T-helper 17 cell (primary cell): ENCODE results near the gene CCDC150. TPM values are rescaled to one million over a fixed set of nuclear protein-coding genes. Genes with fewer than 3 reads are reported as not detected.
A peak's percentile ranks its signal among the peaks of the same experiment; 100 is the strongest.
"Not testable (repeated sequence)": the region's sequence is repeated elsewhere in the genome, so short reads cannot be mapped to it uniquely, and the experiment has no call there.

Experiments
- ATAC-seq: fragments of 150-1000 bp; cut with Tn5 transposase; 2 replicates; pipeline ENCODE4 v1.10.0; 2021; ENCODE audit warnings: mild to moderate bottlenecking, moderate library complexity
- DNase-seq, 3 donors: peaks; one replicate each; pipeline versions ENCODE4 v3.0.0 to v3.0.0-alpha.2; 2020 to 2021
- H3K9me3 ChIP-seq: one replicate; pipeline ENCODE4 v1.7.0; 2013; ENCODE audit warnings: low read length, mild to moderate bottlenecking; ENCODE audit not compliant: control insufficient read depth, poor library complexity, severe bottlenecking
- H3K27ac Mint-ChIP-seq: one replicate; pipeline ENCODE4 v1.8.0; 2022; ENCODE audit warnings: mild to moderate bottlenecking, moderate library complexity, mixed read lengths
- H3K27me3 Mint-ChIP-seq: one replicate; pipeline ENCODE4 v1.8.0; 2022; ENCODE audit warnings: mixed read lengths
- H3K36me3 Mint-ChIP-seq: one replicate; pipeline ENCODE4 v1.8.0; 2022; ENCODE audit warnings: low read depth, mixed read lengths
- H3K4me1 Mint-ChIP-seq: one replicate; pipeline ENCODE4 v1.8.0; 2022; ENCODE audit warnings: mild to moderate bottlenecking, mixed read lengths
- H3K4me3 Mint-ChIP-seq: one replicate; pipeline ENCODE4 v1.8.0; 2022; ENCODE audit warnings: mild to moderate bottlenecking, moderate library complexity, mixed read lengths
- total RNA-seq, 4 donors: library from RNA in 2 of 4; stranded (reverse) in 2 of 4; gene quantifications; one replicate each; pipeline ENCODE4 v1.2.3 and lab custom pipeline; 2022 to 2026

Gene CCDC150
- total RNA-seq, 2 donors from 2014 or later: 0.47 to 1.7 TPM

DNA sequence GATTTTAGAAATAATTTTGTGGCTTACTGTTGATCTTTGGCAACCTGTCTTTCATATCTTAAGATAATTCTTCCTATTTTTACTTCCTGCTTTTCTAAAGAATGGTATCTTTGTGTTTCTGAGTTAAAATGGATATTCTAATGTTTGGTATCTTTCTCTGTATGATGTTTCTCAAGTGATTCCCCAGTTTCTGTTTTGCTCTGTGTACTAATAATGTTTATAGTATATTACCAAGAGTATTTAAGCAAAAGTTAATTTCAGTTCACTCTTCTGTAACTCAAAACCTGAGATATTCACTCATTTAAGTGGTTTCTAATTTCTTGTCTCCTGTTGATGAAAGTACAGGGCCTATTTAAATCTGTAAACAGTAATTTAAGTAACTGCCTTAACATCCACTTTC lies 58.3 kb downstream of the CCDC150 start:
- H3K4me3 Mint-ChIP-seq: no peak overlapping the region
- no peaks in the 10 kb centered on the region for H3K27me3 Mint-ChIP-seq
- no peak for DNase-seq

DNA sequence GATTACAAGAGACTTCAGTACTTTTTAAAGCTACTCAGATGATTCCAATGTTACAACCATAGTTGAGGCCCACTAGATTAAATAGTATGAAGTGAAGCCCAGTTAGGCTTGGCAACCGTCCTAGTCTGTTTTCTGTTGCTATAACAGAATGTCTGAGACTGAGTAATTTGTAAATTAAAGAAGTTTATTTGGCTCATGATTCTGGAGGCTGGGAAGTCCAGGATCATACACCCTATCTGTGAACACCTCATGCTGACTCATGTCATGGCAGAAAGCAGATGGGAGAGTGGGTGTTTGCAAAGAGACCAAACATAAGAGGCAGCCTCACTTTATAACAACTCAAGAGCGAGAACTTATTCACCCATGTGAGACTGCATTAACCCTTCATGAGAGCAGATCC lies 63.1 kb downstream of the CCDC150 start:
- H3K9me3 ChIP-seq: no peaks in the 10 kb centered on the region
- no peak overlapping the region for H3K27ac Mint-ChIP-seq
- DNase-seq (no peak), ATAC-seq (no peak)
- H3K27me3 Mint-ChIP-seq: no peaks in the 10 kb centered on the region
- H3K4me3 Mint-ChIP-seq: no peak overlapping the region
- H3K36me3 Mint-ChIP-seq: no peaks in the 10 kb centered on the region
- peaks cover 2% of the 10 kb centered on the region for H3K4me1 Mint-ChIP-seq

More for the DNA sequence above, 58.3 kb downstream of the CCDC150 start:
- H3K36me3 Mint-ChIP-seq: no peaks in the 10 kb centered on the region
- peaks cover 2% of the 10 kb centered on the region for H3K4me1 Mint-ChIP-seq
- H3K27ac Mint-ChIP-seq: no peak overlapping the region
- H3K9me3 ChIP-seq: no peaks in the 10 kb centered on the region
- no peak for ATAC-seq

- H3K9me3 ChIP-seq: no peaks in the 10 kb centered on the region
- no peak for ATAC-seq
- Mint-ChIP-seq H3K4me1 (no peaks in the 10 kb centered on the region), H3K4me3 (no peak overlapping the region), H3K27ac (no peak overlapping the region), H3K36me3 (no peaks in the 10 kb centered on the region), H3K27me3 (no peaks in the 10 kb centered on the region)
- DNase-seq: no peak
Observed at GRCh38 chr2:196703695-196704094, 64.2 kb downstream of the CCDC150 start.

DNA sequence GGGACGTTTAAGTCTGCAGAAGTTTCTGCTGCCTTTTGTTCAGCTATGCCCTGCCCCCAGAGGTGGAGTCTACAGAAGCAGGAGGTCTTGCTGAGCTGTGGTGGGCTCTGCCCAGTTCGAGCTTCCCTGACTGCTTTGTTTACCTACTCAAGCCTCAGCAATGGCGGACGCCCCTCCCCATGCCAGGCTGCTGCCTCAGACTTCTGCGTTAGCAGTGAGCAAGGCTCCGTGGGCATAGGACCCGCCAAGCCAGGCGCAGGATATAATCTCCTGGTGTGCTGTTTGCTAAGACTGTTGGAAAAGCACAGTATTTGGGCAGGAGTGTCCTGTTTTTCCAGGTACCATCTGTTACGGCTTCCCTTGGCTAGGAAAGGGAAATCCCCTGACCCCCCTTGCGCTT lies 70.5 kb downstream of the CCDC150 start:
- H3K27me3 Mint-ChIP-seq, H3K27ac Mint-ChIP-seq, H3K36me3 Mint-ChIP-seq, DNase-seq, ATAC-seq, H3K9me3 ChIP-seq, H3K4me1 Mint-ChIP-seq, H3K4me3 Mint-ChIP-seq: not testable (repeated sequence)

DNA sequence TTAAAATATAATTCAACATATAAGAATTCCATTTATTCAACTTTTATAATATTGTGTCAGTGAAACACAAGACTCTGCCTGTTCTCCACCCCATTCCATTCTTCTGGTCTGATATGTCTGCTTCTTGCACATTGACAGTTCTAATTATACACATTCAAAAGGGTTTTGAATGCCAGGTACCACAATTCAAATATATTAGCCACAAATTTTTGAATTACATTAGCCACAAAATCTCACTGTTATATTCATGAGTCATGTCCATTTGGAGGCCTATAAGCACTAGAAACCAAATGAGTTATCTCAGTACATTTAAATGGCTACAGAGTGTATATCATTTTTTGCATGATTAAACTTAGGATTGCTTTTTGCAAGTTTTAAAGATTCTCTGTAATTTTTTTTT lies 72.1 kb downstream of the CCDC150 start:
- no peaks in the 10 kb centered on the region for H3K27me3 Mint-ChIP-seq
- ATAC-seq (no peak), DNase-seq (no peak)
- H3K4me1 Mint-ChIP-seq: no peaks in the 10 kb centered on the region
- no peak overlapping the region for H3K27ac Mint-ChIP-seq
- no peak overlapping the region for H3K4me3 Mint-ChIP-seq
- H3K9me3 ChIP-seq: no peaks in the 10 kb centered on the region
- H3K36me3 Mint-ChIP-seq: no peaks in the 10 kb centered on the region

DNA sequence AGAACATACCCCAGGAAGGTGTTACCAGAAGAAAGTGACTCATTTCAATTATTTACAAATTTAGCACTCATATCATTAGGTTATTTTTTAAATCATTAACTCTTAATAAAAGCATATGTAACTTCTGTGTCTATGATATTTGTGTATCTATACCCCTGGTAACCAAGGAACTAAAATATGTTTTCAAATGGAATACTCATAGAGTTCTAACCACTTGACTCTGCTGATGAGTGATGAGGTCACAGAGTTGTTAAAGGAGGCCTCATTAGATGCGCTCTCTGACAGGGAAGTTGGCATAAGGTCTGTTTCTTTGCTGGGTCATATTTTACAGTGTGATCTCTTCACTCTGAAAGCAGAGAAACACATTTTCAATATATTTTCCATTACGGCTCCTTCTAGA lies 73.4 kb downstream of the CCDC150 start:
- Mint-ChIP-seq H3K27me3 (no peaks in the 10 kb centered on the region), H3K36me3 (no peaks in the 10 kb centered on the region), H3K4me1 (no peaks in the 10 kb centered on the region), H3K4me3 (no peak overlapping the region), H3K27ac (no peak overlapping the region)
- no peak for DNase-seq
- ATAC-seq: no peak
- H3K9me3 ChIP-seq: no peaks in the 10 kb centered on the region

DNA sequence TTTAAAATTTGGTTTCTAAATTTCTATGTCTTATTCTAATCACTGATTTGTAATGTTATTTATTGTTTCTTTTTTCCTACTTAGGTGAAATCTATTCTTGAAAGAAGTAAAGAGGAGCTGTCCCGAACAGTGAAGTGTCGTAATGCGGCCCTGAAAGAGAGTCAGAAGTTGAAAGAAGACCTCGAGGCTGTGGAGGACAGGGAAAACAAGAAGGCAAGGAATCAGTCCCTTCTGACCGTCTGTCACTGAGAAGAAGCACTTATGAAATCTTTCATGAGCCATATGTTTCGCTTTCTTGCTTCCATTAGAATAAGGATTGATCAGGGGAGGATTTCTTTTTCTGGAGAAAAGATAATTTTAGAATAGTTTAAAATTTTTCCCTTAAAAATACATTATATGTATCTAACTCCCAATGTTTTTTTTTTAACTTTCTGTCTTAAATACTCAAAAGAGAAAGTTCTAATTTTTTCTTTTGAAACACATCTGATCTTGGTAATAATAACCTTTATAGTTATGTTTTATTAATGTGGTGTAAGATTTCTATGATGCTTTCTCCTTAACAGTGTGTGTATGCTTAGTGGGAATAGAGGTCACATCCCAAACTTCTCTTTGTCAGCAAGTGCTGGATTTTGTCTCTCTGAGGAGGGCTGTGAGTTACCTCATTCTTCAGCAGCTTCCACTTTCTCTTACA lies 79.0 kb downstream of the CCDC150 start:
- DNase-seq: no peak
- H3K9me3 ChIP-seq: no peaks in the 10 kb centered on the region
- Mint-ChIP-seq H3K27me3 (no peaks in the 10 kb centered on the region), H3K4me1 (no peaks in the 10 kb centered on the region), H3K27ac (no peak overlapping the region), H3K36me3 (no peaks in the 10 kb centered on the region), H3K4me3 (no peak overlapping the region)
- no peak for ATAC-seq

DNA sequence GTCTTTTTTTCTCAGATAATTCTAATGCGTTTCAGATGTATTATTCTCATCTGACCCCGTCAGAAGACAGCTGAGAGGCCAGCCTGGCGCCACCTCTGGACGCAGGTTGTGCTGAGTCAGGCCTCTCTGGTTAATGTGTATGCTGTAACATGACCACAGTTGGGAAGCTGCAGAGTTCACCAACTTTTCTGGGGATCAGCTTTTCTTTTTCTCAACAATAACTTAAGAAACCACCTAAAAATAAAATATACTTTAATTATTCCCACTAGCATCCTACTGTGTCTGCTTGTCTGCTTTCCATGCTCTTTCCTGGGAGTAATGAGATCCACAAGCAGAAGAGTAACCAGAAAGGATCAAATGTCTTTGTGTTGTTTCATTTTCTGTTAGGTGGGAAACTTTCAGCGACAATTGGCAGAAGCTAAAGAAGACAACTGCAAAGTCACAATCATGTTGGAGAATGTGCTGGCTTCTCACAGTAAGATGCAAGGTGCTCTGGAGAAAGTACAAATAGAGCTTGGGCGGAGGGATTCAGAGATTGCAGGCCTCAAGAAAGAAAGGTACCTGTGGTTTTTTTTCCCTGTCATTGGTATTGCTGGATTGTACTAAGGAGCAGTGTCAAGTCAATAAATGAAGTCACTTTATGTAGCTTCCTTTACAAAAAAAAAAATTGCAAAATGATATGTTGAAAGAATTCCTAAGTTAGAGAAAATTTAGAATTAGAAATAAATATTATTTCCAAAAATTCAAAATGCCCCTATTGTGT lies 79.8 kb downstream of the CCDC150 start:
- H3K36me3 Mint-ChIP-seq: no peaks in the 10 kb centered on the region
- H3K9me3 ChIP-seq: no peaks in the 10 kb centered on the region
- H3K27ac Mint-ChIP-seq: no peak overlapping the region
- DNase-seq (no peak), ATAC-seq (no peak)
- H3K4me3 Mint-ChIP-seq: no peak overlapping the region
- peaks cover 2% of the 10 kb centered on the region for H3K4me1 Mint-ChIP-seq
- no peaks in the 10 kb centered on the region for H3K27me3 Mint-ChIP-seq

- no peak for DNase-seq
- no peaks in the 10 kb centered on the region for H3K27me3 Mint-ChIP-seq
- no peak overlapping the region for H3K27ac Mint-ChIP-seq
- no peak overlapping the region for H3K4me3 Mint-ChIP-seq
- peaks cover 19% of the 10 kb centered on the region for H3K4me1 Mint-ChIP-seq
- H3K9me3 ChIP-seq: no peaks in the 10 kb centered on the region
- no peak for ATAC-seq
- no peaks in the 10 kb centered on the region for H3K36me3 Mint-ChIP-seq
Observed at GRCh38 chr2:196723571-196723970, 84.1 kb downstream of the CCDC150 start.

- peak overlapping the region; percentile 83 for H3K27ac Mint-ChIP-seq
- no peaks in the 10 kb centered on the region for H3K9me3 ChIP-seq
- peaks cover 19% of the 10 kb centered on the region for H3K4me1 Mint-ChIP-seq
- ATAC-seq (no peak), DNase-seq (no peak)
- H3K36me3 Mint-ChIP-seq: no peaks in the 10 kb centered on the region
- H3K27me3 Mint-ChIP-seq: no peaks in the 10 kb centered on the region
- H3K4me3 Mint-ChIP-seq: no peak overlapping the region
Observed at GRCh38 chr2:196725218-196725617, 85.7 kb downstream of the CCDC150 start.

- H3K27ac Mint-ChIP-seq: peak overlapping the region; percentile 83
- H3K36me3 Mint-ChIP-seq: no peaks in the 10 kb centered on the region
- no peaks in the 10 kb centered on the region for H3K27me3 Mint-ChIP-seq
- H3K4me1 Mint-ChIP-seq: peaks cover 19% of the 10 kb centered on the region
- H3K4me3 Mint-ChIP-seq: peak overlapping the region; percentile 75
- no peaks in the 10 kb centered on the region for H3K9me3 ChIP-seq
- DNase-seq (no peak), ATAC-seq (peak; percentile 48)
Observed at GRCh38 chr2:196725882-196726281, 86.4 kb downstream of the CCDC150 start.

GRCh38 chr2:196729418-196729817 lies 89.9 kb downstream of the CCDC150 start:
- Mint-ChIP-seq H3K4me1 (peaks cover 17% of the 10 kb centered on the region), H3K4me3 (no peak overlapping the region), H3K36me3 (no peaks in the 10 kb centered on the region), H3K27me3 (no peaks in the 10 kb centered on the region), H3K27ac (no peak overlapping the region)
- no peaks in the 10 kb centered on the region for H3K9me3 ChIP-seq
- DNase-seq (no peak), ATAC-seq (no peak)

DNA sequence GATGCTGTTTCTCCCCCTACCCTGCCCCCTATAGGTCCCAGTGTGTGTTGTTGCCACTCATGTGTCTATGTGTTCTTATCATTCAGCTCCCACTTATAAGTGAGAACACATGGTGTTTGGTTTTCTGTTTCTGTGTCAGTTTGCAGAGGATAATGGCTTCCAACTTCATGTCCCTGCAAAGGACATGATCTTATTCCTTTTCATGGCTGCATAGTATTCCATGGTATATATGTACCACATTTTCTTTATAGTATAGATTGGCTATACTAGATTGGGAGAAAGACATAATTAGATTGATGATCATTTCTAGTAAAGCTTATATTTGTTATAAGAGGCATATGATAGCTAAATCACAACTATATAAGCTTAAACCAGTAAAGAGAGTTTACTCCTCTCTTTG lies 97.1 kb downstream of the CCDC150 start:
- H3K27ac Mint-ChIP-seq, H3K36me3 Mint-ChIP-seq, DNase-seq, H3K4me1 Mint-ChIP-seq, H3K9me3 ChIP-seq, H3K27me3 Mint-ChIP-seq, H3K4me3 Mint-ChIP-seq, ATAC-seq: not testable (repeated sequence)

- Mint-ChIP-seq H3K27ac (no peak overlapping the region), H3K4me1 (no peaks in the 10 kb centered on the region), H3K27me3 (no peaks in the 10 kb centered on the region), H3K4me3 (no peak overlapping the region), H3K36me3 (no peaks in the 10 kb centered on the region)
- ATAC-seq (no peak), DNase-seq (no peak)
- no peaks in the 10 kb centered on the region for H3K9me3 ChIP-seq
Observed at GRCh38 chr2:196737046-196737445, 97.5 kb downstream of the CCDC150 start.
